GM19324 (cell line): Measurements from ENCODE around the gene METTL3.

Experiments
- ATAC-seq: cut with Tn5 transposase; IDR thresholded peaks from one replicate; pipeline ENCODE4 v1.9.1; 2021; ENCODE audit warnings: mild to moderate bottlenecking, moderate library complexity; ENCODE audit not compliant: unreplicated experiment, low FRiP score

The METTL3 gene

GRCh38 chr14:21486640-21487087 lies 24.5 kb downstream of the METTL3 start:
- no peak for ATAC-seq

- peak; percentile 99 for ATAC-seq
Observed at GRCh38 chr14:21476925-21477681, 34.0 kb downstream of the METTL3 start, which contains the start of the genes RAB2B and TOX4. Gene RAB2B, minus strand, starts transcription at chr14:21476959. Its CDS starts 87 bp downstream, at chr14:21476872. Gene TOX4, plus strand, starts transcription at chr14:21477195. Its CDS starts 84 bp downstream, at chr14:21477279.

GRCh38 chr14:21476523-21476924 lies 34.6 kb downstream of the METTL3 start:
- ATAC-seq = no peak

GRCh38 chr14:21475767-21476522 lies 35.2 kb downstream of the METTL3 start:
- no peak for ATAC-seq

- no peak for ATAC-seq
Observed at GRCh38 chr14:21467616-21468015, 43.5 kb downstream of the METTL3 start.

GRCh38 chr14:21455912-21456667 lies 55.0 kb downstream of the METTL3 start, which contains the start of gene CHD8:
Gene CHD8, minus strand, starts transcription at chr14:21456123. Its CDS starts 24,480 bp downstream, at chr14:21431643.
- peak; percentile 97 for ATAC-seq

GRCh38 chr14:21455592-21455911 lies 55.6 kb downstream of the METTL3 start:
- peak; percentile 30 for ATAC-seq

- no peak for ATAC-seq
Observed at GRCh38 chr14:21454843-21455544, 56.1 kb downstream of the METTL3 start.

GRCh38 chr14:21449899-21450216 lies 61.3 kb downstream of the METTL3 start:
- ATAC-seq = no peak
